ENCODE measurements around the gene CNTNAP1. TPM values are rescaled to one million over a fixed set of nuclear protein-coding genes. Genes with fewer than 3 reads are reported as not detected.
A peak's percentile ranks its signal among the peaks of the same experiment; 100 is the strongest.

The CNTNAP1 gene
- total and polyA plus RNA-seq, 9 of the 15 experiments (the other 6 are each of a cell fraction or from before 2014, with no cell fraction given): 0.10 to 1.8 (median 0.62) TPM

DNA sequence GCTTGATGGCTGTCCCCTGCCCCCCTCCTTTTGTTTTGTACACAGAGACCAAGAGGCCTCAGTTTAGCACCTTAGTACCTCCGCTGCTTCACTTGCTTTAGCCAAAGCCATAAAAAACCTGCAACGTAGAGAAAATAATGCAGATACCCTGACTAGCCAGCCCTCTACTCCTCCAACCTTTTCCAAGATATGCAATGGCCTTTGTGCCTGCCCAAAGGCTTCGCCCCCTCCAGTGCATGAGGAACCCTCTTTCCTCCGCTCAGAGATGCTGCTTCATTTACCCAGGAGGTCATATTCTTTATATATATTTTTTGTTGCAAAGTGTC lies 17.0 kb downstream of the CNTNAP1 start (continued):
- TF ChIP-seq ARNT (IDR thresholded peaks at IDR 0.05) (no peak), ZNF589 (CRISPR knock-in tag; IDR thresholded peaks at IDR 0.05; ENCODE audit: low read depth) (no peak; the same call in 1 of the 2 replicates), TFAP4 (CRISPR knock-in tag; IDR thresholded peaks at IDR 0.05; ENCODE audit: borderline replicate concordance) (peak; percentile 7; the same call in 1 of the 2 replicates), SMARCA5 (IDR thresholded peaks at IDR 0.05) (no peak), CBFA2T2 (conservative IDR thresholded peaks at IDR 0.05) (no peak), ZNF766 (CRISPR knock-in tag; conservative IDR thresholded peaks at IDR 0.05) (peak; percentile 48; the same call in 1 of the 2 replicates), DIDO1 (tag; IDR thresholded peaks at IDR 0.05; ENCODE audit: low read depth) (no peak), POLR2G (IDR thresholded peaks at IDR 0.05; ENCODE audit: low read depth, low read length) (no peak), ADNP (tag; IDR thresholded peaks at IDR 0.05) (0 out of 2 replicates have a peak, but pooled peaks have one; percentile 1), ZNF311 (CRISPR knock-in tag; IDR thresholded peaks at IDR 0.05) (no peak), POLR2H (tag; IDR thresholded peaks at IDR 0.05; ENCODE audit: low read depth) (no peak), NR4A1 (CRISPR knock-in tag; IDR thresholded peaks at IDR 0.05) (no peak), NR4A1 (tag; IDR thresholded peaks at IDR 0.05) (peak; percentile 5; the same call in 1 of the 2 replicates), NCOA1 (IDR thresholded peaks at IDR 0.05; ENCODE audit: low read depth) (no peak), E4F1 (CRISPR knock-in tag; IDR thresholded peaks at IDR 0.05; ENCODE audit: borderline replicate concordance) (no peak), TSHZ1 (CRISPR knock-in tag; IDR thresholded peaks at IDR 0.05) (no peak), RBFOX2 (IDR thresholded peaks at IDR 0.05; ENCODE audit: low read depth, low read length) (no peak)
- TF ChIP-seq, protein P1, sequence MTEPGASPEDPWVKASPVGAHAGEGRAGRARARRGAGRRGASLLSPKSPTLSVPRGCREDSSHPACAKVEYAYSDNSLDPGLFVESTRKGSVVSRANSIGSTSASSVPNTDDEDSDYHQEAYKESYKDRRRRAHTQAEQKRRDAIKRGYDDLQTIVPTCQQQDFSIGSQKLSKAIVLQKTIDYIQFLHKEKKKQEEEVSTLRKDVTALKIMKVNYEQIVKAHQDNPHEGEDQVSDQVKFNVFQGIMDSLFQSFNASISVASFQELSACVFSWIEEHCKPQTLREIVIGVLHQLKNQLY (CRISPR knock-in tag; conservative IDR thresholded peaks at IDR 0.05): no peak
- TF ChIP-seq, protein P2, sequence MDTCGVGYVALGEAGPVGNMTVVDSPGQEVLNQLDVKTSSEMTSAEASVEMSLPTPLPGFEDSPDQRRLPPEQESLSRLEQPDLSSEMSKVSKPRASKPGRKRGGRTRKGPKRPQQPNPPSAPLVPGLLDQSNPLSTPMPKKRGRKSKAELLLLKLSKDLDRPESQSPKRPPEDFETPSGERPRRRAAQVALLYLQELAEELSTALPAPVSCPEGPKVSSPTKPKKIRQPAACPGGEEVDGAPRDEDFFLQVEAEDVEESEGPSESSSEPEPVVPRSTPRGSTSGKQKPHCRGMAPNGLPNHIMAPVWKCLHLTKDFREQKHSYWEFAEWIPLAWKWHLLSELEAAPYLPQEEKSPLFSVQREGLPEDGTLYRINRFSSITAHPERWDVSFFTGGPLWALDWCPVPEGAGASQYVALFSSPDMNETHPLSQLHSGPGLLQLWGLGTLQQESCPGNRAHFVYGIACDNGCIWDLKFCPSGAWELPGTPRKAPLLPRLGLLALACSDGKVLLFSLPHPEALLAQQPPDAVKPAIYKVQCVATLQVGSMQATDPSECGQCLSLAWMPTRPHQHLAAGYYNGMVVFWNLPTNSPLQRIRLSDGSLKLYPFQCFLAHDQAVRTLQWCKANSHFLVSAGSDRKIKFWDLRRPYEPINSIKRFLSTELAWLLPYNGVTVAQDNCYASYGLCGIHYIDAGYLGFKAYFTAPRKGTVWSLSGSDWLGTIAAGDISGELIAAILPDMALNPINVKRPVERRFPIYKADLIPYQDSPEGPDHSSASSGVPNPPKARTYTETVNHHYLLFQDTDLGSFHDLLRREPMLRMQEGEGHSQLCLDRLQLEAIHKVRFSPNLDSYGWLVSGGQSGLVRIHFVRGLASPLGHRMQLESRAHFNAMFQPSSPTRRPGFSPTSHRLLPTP (IDR thresholded peaks at IDR 0.05; ENCODE audit: borderline replicate concordance, extremely low read depth, insufficient read length): no peak

All from K562 (cell line).